Measurements from ENCODE around the gene SLC6A8.
"Not testable (repeated sequence)": the region's sequence is repeated elsewhere in the genome, so short reads cannot be mapped to it uniquely, and the experiment has no call there.

SLC6A8 gene

GRCh38 chrX:153693216-153694086, 5.7 kb downstream of the SLC6A8 start:
- DNase-seq (ENCODE audit: low spot score), result no peak

DNA sequence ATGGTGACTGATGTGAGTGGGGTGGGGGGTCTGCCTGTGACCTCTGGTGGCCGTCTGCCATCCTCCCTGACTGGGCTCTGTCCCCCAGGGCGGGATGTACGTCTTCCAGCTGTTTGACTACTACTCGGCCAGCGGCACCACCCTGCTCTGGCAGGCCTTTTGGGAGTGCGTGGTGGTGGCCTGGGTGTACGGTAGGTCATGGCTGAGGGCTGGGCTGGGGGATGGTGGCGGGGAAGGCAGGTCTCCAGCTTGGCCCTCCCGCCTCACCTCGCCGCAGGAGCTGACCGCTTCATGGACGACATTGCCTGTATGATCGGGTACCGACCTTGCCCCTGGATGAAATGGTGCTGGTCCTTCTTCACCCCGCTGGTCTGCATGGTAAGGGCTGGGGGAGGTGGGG, 6.5 kb downstream of the SLC6A8 start:
- not testable (repeated sequence) for DNase-seq (ENCODE audit: low spot score)

GRCh38 chrX:153694687-153695270, 7.1 kb downstream of the SLC6A8 start:
- no peak for DNase-seq (ENCODE audit: low spot score)

DNA sequence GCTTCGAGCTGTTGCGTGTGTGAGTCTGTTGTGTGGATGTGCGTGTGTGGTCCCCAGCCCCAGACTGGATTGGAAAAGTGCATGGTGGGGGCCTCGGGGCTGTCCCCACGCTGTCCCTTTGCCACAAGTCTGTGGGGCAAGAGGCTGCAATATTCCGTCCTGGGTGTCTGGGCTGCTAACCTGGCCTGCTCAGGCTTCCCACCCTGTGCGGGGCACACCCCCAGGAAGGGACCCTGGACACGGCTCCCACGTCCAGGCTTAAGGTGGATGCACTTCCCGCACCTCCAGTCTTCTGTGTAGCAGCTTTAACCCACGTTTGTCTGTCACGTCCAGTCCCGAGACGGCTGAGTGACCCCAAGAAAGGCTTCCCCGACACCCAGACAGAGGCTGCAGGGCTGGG, 8.4 kb downstream of the SLC6A8 start:
- no peak for DNase-seq (ENCODE audit: low spot score)

GRCh38 chrX:153696538-153696937, 8.8 kb downstream of the SLC6A8 start:
- not testable (repeated sequence) for DNase-seq (ENCODE audit: low spot score)

DNA sequence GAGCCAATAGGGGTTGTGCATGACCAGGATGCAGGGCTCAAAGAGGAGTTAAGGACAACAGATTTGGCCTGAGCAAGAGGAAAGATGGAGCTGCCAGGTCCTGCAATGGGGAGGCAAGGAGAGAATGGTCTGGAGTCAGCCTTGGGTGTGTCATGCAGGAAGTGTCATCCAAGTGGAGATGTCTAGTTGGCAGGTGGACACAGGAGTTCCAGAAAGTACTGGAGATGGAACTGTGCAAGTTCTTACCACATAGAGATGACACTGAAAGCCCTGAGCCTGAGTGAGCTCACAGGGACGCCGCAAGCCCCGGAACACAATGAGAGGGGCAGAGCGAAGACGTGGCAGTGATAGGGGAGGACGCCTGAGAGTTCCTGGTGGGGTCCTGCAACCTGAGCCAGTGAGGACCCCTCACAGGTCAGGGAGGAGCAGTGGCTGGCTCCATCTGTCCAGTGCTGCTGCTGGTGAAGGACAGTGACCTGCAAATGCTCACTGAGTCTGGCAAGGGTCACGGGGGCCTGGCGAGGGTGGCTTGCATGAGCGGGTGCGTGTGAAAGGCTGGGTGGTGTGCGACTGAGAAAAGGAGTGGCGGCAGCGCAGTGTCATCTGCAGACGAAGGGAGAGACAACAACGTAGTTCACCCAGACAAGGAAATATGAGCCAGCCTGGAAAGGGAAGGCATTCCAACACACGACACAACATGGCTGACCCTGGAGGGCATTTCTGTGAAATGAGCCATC, 9.4 kb downstream of the SLC6A8 start:
- not testable (repeated sequence) for DNase-seq (ENCODE audit: low spot score)

GRCh38 chrX:153697924-153698865, 10.5 kb downstream of the SLC6A8 start:
- DNase-seq (ENCODE audit: low spot score), result no peak

- DNase-seq (ENCODE audit: low spot score), result not testable (repeated sequence)
Observed at GRCh38 chrX:153699210-153699783, 11.6 kb downstream of the SLC6A8 start.

GRCh38 chrX:153699784-153700371, 12.2 kb downstream of the SLC6A8 start:
- not testable (repeated sequence) for DNase-seq (ENCODE audit: low spot score)

DNA sequence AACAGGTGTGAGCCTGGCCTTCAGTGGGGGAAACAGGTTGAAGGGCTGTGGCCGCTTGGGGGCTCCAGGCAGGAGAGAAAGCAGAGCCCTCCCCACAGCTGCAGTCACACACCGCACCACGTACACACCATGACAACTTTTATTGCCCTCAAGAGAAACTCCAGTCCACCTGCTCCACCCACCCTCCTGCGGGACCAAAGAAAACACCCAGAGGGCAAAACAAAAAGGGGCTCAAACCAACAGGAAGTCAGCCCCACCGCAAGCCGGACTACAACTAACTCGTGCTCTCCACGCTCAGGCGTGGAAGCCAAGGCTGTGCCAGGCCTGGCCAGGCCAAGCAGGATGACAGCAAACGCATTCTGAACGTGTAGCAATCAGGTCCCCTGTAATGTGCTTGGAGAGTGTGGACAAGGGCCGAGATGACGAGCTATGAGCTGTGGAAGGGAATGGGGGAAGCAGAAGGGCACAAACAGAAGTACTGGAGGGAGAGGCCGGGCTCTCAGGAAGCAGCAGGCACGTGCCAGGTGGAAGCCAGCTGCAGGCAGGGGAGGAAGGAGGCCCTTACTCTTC, 12.7 kb downstream of the SLC6A8 start:
- no peak for DNase-seq (ENCODE audit: low spot score)

DNA sequence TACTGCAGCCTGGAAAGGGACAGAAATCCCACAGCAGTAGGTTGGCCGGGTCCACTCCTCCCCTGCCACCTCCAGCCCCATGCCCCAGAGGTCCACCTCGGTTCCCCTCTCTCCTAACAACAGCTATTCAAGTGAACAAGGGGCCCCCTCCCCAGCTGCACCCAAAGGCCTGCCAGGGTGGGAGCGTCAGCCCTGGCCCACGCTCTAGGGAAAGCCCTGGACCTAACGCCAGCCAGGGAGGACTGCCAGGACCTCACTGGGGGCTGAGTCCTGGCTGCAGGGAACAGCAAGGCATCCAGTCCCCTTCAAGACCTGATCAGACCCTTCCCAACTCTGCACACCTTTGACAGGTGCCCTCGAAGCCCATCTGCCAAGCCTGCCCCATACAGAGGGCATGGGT, 13.2 kb downstream of the SLC6A8 start:
- DNase-seq (ENCODE audit: low spot score), result no peak

GRCh38 chrX:153701706-153702105, 14.0 kb downstream of the SLC6A8 start:
- no peak for DNase-seq (ENCODE audit: low spot score)

DNA sequence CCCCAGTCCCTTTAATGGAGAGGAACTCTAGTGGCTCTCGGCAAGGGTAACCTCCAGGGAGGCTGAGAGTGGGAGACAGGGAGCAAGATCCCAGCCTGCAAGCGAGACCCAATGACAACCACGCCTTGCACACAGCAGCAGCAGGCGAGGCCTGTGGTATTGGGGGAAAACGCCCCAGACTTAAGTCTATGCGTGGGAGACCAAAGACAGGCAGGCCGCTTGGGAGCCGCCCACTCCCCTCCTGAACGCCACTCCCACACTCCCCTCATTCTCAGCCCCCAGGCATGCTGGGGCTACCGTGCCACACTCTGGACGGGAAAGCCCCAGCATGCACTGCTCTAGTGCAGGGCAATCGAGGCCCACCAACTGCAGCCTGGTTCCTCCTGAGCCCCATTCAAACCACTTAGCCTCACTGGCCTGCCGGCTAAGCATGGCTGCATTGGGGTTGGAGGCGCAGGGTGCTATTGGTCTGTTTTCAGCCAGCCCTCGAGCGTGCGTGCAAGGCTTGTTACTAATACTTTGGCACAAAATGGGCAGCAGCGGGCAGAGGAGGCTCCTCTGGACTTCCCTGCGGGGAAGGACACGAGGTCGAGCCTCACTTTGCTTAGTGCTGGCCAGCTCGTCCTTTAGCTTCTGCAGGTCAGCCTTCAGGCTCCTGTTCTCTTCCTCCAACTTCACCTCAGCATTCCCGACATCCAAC, 14.8 kb downstream of the SLC6A8 start:
- no peak for DNase-seq (ENCODE audit: low spot score)

DNA sequence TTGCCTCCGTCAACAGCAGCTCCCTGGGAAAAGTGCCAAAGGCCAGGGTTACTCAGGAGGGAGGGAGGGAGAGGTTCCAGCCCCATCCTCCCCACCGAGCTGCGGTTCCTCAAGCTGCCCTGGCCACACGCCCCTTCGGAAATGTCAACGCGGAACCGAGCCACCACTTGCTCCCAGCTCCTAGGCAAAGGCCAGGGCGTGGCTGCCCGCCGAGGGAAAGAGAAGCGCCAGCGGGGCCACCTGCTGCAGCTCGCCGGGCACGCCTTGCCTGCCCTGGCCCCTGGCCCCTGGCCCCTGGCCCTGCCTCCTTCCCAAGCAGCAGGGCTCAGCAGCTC, 15.3 kb downstream of the SLC6A8 start:
- no peak for DNase-seq (ENCODE audit: low spot score)

GRCh38 chrX:153704021-153704526, 16.3 kb downstream of the SLC6A8 start:
- no peak for DNase-seq (ENCODE audit: low spot score)

- not testable (repeated sequence) for DNase-seq (ENCODE audit: low spot score)
Observed at GRCh38 chrX:153704631-153705402, 17.1 kb downstream of the SLC6A8 start.

DNA sequence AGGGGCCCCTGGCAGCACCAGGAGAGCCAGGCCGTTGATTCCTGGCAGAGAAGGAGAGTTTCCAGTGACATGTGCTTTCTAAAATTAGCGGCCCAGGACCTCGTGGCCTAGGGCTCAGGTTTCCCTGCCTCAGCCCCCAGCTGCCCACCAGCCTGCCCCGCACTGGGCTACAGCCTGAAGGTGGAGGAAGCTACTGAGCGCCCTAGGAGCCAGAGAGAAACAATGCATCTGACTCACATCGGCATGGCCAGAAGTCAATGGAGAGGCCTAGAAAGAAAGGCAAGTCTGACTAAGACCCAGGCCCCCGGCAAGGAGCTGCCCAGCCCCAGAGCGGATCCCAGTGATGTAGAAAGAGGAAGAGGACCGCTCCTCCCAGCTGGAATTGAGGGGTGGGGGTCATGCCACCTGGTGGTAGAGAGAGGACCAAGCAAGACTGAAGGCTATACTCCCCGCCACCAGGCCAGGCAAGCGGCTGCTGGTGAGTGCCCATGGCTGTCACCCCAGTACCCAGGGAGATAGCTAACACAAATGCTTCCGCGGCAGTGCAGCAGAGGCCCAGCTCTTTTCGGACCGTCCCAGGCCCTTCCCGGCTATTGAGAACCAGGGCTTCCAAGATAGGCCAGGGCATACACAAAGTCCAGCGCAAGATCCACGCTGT, 17.8 kb downstream of the SLC6A8 start:
- not testable (repeated sequence) for DNase-seq (ENCODE audit: low spot score)

- DNase-seq (ENCODE audit: low spot score), result no peak
Observed at GRCh38 chrX:153706799-153707198, 19.1 kb downstream of the SLC6A8 start.

- DNase-seq (ENCODE audit: low spot score), result no peak
Observed at GRCh38 chrX:153707406-153707805, 19.7 kb downstream of the SLC6A8 start.
